Kidney tubule cell (primary cell): ENCODE measurements around the gene PLEKHA1.

Experiments used
- DNase-seq: peaks from one replicate; pipeline ENCODE4 v3.0.0-alpha.2; 2018; ENCODE audit warnings: low spot score

PLEKHA1 gene

GRCh38 chr10:122374237-122374858, at the start of gene PLEKHA1:
PLEKHA1 (plus strand) TSS chr10:122374708; CDS start chr10:122393201, 18,493 bp downstream.
- DNase-seq: peak; percentile 97

- no peak for DNase-seq
Measured at GRCh38 chr10:122325235-122325634, 49.3 kb upstream of the PLEKHA1 start.

GRCh38 chr10:122326385-122326784, 48.1 kb upstream of the PLEKHA1 start:
- no peak for DNase-seq

GRCh38 chr10:122326806-122327205, 47.7 kb upstream of the PLEKHA1 start:
- no peak for DNase-seq

GRCh38 chr10:122327237-122328206, 47.0 kb upstream of the PLEKHA1 start:
- DNase-seq: no peak

- DNase-seq: no peak
Measured at GRCh38 chr10:122328676-122329075, 45.8 kb upstream of the PLEKHA1 start.

GRCh38 chr10:122329416-122329815, 45.1 kb upstream of the PLEKHA1 start:
- DNase-seq: no peak

GRCh38 chr10:122331100-122331499, 43.4 kb upstream of the PLEKHA1 start:
- no peak for DNase-seq

GRCh38 chr10:122331615-122332446, 42.7 kb upstream of the PLEKHA1 start:
- peak; percentile 95 for DNase-seq

GRCh38 chr10:122333037-122333436, 41.5 kb upstream of the PLEKHA1 start:
- peak; percentile 48 for DNase-seq

GRCh38 chr10:122336332-122336731, 38.2 kb upstream of the PLEKHA1 start:
- peak; percentile 34 for DNase-seq

GRCh38 chr10:122336961-122337360, 37.5 kb upstream of the PLEKHA1 start:
- no peak for DNase-seq

- no peak for DNase-seq
Measured at GRCh38 chr10:122338609-122339441, 35.7 kb upstream of the PLEKHA1 start.

GRCh38 chr10:122341141-122341810, 33.2 kb upstream of the PLEKHA1 start:
- DNase-seq: peak; percentile 9

GRCh38 chr10:122342293-122343134, 32.0 kb upstream of the PLEKHA1 start:
- DNase-seq: peak; percentile 61

- no peak for DNase-seq
Measured at GRCh38 chr10:122343135-122343800, 31.2 kb upstream of the PLEKHA1 start.

- DNase-seq: no peak
Measured at GRCh38 chr10:122343936-122344335, 30.6 kb upstream of the PLEKHA1 start.

- DNase-seq: peak; percentile 79
Measured at GRCh38 chr10:122344741-122345258, 29.7 kb upstream of the PLEKHA1 start.
